ENCODE measurements around the gene CDK6.

CDK6 gene

GRCh38 chr7:92729172-92729571, 107.2 kb downstream of the CDK6 start:
- DNase-seq (ENCODE audit: low read depth) = no peak
- H3K4me3 ChIP-seq (ENCODE audit: low read depth, low read length) = no peak overlapping the region
- TF ChIP-seq POLR2A (IDR thresholded peaks at IDR 0.05; ENCODE audit: extremely low read depth, insufficient read length) (no peak), MYC (IDR thresholded peaks at IDR 0.05; ENCODE audit: low read depth, low read length) (no peak), MAX (IDR thresholded peaks at IDR 0.05; ENCODE audit: low read depth, low read length) (no peak), CTCF (IDR thresholded peaks at IDR 0.05; ENCODE audit: low read depth, low read length) (no peak)

DNA sequence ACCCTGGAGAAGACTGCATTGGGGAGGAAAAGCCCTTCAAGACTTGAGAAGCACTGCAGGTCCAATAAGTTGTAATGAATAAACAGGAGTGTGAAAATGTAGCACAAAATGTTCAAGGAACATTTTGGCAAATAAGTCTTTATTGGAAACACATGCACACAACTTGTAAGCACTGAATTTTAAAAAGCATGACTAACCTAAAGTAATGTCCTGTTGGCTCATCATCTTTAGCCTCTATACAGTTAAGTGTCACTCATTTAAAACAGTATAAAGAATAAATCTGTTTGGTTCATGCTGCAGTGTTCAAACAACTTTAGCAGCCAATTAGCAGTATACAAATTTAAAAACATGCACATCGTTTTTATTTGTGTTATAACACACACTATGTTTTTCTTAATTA, 108.6 kb downstream of the CDK6 start:
- no peak for DNase-seq (ENCODE audit: low read depth)
- TF ChIP-seq MAX (IDR thresholded peaks at IDR 0.05; ENCODE audit: low read depth, low read length) (no peak), MYC (IDR thresholded peaks at IDR 0.05; ENCODE audit: low read depth, low read length) (no peak), CTCF (IDR thresholded peaks at IDR 0.05; ENCODE audit: low read depth, low read length) (no peak), POLR2A (IDR thresholded peaks at IDR 0.05; ENCODE audit: extremely low read depth, insufficient read length) (no peak)
- no peak overlapping the region for H3K4me3 ChIP-seq (ENCODE audit: low read depth, low read length)

DNA sequence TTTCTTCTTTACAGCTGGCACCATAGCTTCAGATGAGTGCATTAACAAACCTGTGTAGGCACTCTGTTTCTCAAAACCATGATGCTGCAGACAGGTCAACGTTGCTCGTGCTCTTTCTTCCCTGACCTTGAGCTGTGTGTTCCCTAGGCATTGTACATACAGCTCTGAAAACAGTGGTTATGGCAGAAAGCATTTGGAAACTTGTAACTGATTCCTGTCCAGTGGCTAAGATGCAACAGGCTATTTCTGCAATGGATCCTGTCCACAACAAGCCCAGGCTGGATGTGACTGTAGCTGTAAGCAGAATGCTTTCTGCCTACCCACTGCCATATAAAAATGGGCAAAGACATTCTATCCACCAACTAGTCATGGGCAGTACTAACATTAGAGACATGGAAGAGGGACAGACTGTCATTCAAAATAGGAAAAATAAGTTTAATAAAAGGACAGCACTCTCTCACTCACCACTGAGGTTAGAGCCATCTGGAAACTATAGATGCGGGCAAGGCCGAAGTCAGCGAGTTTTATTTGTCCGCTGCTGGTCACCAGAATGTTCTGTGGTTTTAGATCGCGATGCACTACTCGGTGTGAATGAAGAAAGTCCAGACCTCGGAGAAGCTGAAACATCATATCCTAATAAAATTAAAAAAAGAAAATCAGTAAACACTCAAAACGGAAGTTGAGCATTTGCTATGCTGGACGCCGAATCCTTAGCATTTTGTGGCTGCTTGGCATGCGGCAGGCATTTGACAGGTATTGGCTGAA, 111.0 kb downstream of the CDK6 start:
- DNase-seq (ENCODE audit: low read depth) = no peak
- TF ChIP-seq POLR2A (IDR thresholded peaks at IDR 0.05; ENCODE audit: extremely low read depth, insufficient read length) (no peak), MYC (IDR thresholded peaks at IDR 0.05; ENCODE audit: low read depth, low read length) (no peak), CTCF (IDR thresholded peaks at IDR 0.05; ENCODE audit: low read depth, low read length) (no peak), MAX (IDR thresholded peaks at IDR 0.05; ENCODE audit: low read depth, low read length) (no peak)
- no peak overlapping the region for H3K4me3 ChIP-seq (ENCODE audit: low read depth, low read length)

GRCh38 chr7:92723943-92724342, 112.4 kb downstream of the CDK6 start:
- peak; percentile 45 for DNase-seq (ENCODE audit: low read depth)
- no peak for TF ChIP-seq MYC (IDR thresholded peaks at IDR 0.05; ENCODE audit: low read depth, low read length)
- no peak for TF ChIP-seq POLR2A (IDR thresholded peaks at IDR 0.05; ENCODE audit: extremely low read depth, insufficient read length)
- H3K4me3 ChIP-seq (ENCODE audit: low read depth, low read length) = no peak overlapping the region

DNA sequence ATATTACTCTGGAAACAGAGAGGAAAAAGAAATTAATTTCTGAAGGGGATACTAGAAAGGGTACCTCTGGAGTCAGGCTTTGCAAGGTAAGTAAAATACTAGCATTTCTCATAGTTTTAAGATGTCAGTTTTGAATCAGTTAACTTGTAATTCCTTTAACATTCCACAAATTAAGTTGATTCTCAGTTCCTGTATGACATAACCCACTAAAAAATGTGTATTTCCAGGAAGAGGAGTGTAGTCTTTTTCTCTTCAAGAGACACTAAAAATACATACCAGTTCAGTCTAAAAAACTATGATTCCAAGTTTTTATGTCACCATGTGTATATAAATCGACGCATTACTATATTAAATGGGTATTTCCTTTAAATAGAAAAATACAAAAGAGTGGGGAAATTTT, 113.2 kb downstream of the CDK6 start:
- no peak for TF ChIP-seq MYC (IDR thresholded peaks at IDR 0.05; ENCODE audit: low read depth, low read length)
- H3K4me3 ChIP-seq (ENCODE audit: low read depth, low read length) = no peak overlapping the region
- DNase-seq (ENCODE audit: low read depth) = no peak

DNA sequence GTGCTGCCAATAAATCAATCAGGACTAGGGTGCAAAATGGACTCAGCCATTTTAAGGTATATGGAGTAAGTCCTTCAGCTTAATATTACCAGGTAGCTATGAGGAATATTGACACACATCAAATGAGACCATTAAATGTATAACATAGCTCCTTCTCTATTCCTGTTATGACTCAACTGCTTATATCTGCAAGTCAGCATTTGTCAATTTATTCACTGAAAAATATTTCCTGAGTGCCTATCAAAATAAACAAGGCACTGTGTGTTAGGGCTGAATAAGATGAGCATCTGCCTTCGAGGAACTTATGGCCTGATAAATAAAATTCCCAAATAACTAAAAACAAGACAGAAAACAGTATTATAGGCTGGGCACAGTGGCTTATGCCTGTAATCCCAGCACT, 113.8 kb downstream of the CDK6 start:
- no peak overlapping the region for H3K4me3 ChIP-seq (ENCODE audit: low read depth, low read length)
- no peak for DNase-seq (ENCODE audit: low read depth)
- TF ChIP-seq POLR2A (IDR thresholded peaks at IDR 0.05; ENCODE audit: extremely low read depth, insufficient read length) (no peak), CTCF (IDR thresholded peaks at IDR 0.05; ENCODE audit: low read depth, low read length) (no peak), MYC (IDR thresholded peaks at IDR 0.05; ENCODE audit: low read depth, low read length) (no peak), MAX (IDR thresholded peaks at IDR 0.05; ENCODE audit: low read depth, low read length) (no peak)

Measured in NB4 (cell line).